ENCODE results near the gene CPNE9. TPM values are rescaled to one million over a fixed set of nuclear protein-coding genes. Genes with fewer than 3 reads are reported as not detected.
A peak's percentile ranks its signal among the peaks of the same experiment; 100 is the strongest.

The CPNE9 gene
- total and polyA plus RNA-seq, 2 of the 13 experiments (the other 11 are each of a cell fraction or from before 2014, with no cell fraction given), result 0.20 TPM; not detected in 1

GRCh38 chr3:9704347-9705322 is 1.0 kb downstream of the CPNE9 start (continued):
- TF ChIP-seq ZHX2 (IDR thresholded peaks at IDR 0.05; ENCODE audit: low read depth) (no peak), ZHX2 (CRISPR knock-in tag; IDR thresholded peaks at IDR 0.05; ENCODE audit: borderline replicate concordance) (0 out of 2 replicates have a peak, but pooled peaks have one; percentile 66), ZNF768 (CRISPR knock-in tag; IDR thresholded peaks at IDR 0.05) (peak; percentile 53; the same call in 1 of the 2 replicates), GPN1 (CRISPR knock-in tag; IDR thresholded peaks at IDR 0.05; ENCODE audit: borderline replicate concordance) (peak; percentile 96; the same call in 1 of the 2 replicates), DRAP1 (CRISPR knock-in tag; IDR thresholded peaks at IDR 0.05) (peak; percentile 39; the same call in 1 of the 2 replicates), ZNF530 (CRISPR knock-in tag; IDR thresholded peaks at IDR 0.05; ENCODE audit: low read depth) (no peak), ZNF777 (CRISPR knock-in tag; IDR thresholded peaks at IDR 0.05) (peak; percentile 58; the same call in 1 of the 2 replicates), MYNN (CRISPR knock-in tag; IDR thresholded peaks at IDR 0.05; ENCODE audit: low read depth) (0 out of 2 replicates have a peak, but pooled peaks have one; percentile 61), ZBTB21 (CRISPR knock-in tag; IDR thresholded peaks at IDR 0.05) (peak; percentile 75; the same call in 1 of the 2 replicates), ZNF44 (CRISPR knock-in tag; IDR thresholded peaks at IDR 0.05) (peak; percentile 56; the same call in 1 of the 2 replicates), RBFOX2 (IDR thresholded peaks at IDR 0.05; ENCODE audit: low read depth, low read length) (no peak), LRRFIP1 (CRISPR knock-in tag; conservative IDR thresholded peaks at IDR 0.05) (0 out of 2 replicates have a peak, but pooled peaks have one; percentile 61), ZSCAN12 (CRISPR knock-in tag; IDR thresholded peaks at IDR 0.05) (peak; percentile 83; the same call in 1 of the 2 replicates), SUZ12 (IDR thresholded peaks at IDR 0.05; ENCODE audit: low read depth, low read length) (no peak), ZNF513 (CRISPR knock-in tag; conservative IDR thresholded peaks at IDR 0.05) (no peak), ISL2 (CRISPR knock-in tag; IDR thresholded peaks at IDR 0.05) (no peak), ZNF549 (CRISPR knock-in tag; IDR thresholded peaks at IDR 0.05) (no peak), RXRA (CRISPR knock-in tag; IDR thresholded peaks at IDR 0.05) (0 out of 2 replicates have a peak, but pooled peaks have one; percentile 30)

All from HepG2 (cell line).